Kidney tubule cell (primary cell): Measurements from ENCODE around the gene ABCF3.

Experiments used
- DNase-seq: peaks from one replicate; pipeline ENCODE4 v3.0.0-alpha.2; 2018; ENCODE audit warnings: low spot score

The ABCF3 gene

GRCh38 chr3:184185461-184186183, 377 bp upstream of the ABCF3 start:
- peak; percentile 99 for DNase-seq

GRCh38 chr3:184186902-184187207, 856 bp downstream of the ABCF3 start:
- no peak for DNase-seq

GRCh38 chr3:184188080-184188479, 2.1 kb downstream of the ABCF3 start:
- no peak for DNase-seq

DNA sequence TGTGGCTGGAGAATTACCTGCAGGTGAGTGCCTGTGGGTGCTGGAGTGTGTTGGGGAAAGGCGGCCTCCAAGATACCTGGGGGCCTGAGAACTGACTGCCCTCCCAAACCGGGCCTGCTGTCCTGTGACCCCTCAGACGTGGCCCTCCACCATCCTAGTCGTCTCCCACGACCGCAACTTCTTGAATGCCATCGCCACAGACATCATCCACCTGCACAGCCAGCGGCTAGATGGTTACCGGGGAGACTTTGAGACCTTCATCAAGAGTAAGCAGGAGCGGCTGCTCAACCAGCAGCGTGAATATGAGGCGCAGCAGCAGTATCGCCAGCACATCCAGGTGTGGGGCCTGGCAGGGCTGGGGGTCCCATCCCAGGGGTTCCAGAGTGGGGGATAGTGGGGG, 3.4 kb downstream of the ABCF3 start:
- no peak for DNase-seq

- DNase-seq = no peak
These were observed 6.9 kb downstream of the ABCF3 start for GRCh38 chr3:184192889-184193288.

DNA sequence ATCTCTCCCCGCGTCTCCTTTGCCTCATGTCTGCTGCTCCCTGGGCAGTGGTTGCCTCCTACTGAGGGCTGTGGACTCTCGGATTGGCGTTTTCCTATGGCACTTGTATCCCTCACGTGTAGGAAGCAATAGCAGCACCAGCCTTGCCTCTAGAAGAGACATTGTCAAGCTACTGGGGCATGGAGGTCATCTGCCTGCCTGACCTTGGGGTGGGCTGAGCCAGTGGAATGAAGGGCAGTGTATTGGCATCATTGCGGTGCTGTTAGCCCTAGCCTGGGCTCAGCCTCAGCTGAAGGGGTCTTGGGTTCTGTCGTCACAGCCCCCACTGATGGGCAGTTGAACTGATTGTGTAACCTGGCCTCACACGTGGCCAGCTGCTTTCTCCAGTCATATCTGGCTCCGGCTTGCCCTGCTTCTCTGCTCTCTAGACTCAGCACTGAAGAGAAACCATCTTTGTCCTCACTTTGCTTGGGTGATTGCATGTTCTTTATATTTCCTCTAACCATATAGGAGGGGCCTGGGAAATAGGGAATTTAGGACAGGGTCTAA, 8.1 kb downstream of the ABCF3 start:
- DNase-seq = no peak

- no peak for DNase-seq
These were observed 10.5 kb downstream of the ABCF3 start for GRCh38 chr3:184196536-184196935.

DNA sequence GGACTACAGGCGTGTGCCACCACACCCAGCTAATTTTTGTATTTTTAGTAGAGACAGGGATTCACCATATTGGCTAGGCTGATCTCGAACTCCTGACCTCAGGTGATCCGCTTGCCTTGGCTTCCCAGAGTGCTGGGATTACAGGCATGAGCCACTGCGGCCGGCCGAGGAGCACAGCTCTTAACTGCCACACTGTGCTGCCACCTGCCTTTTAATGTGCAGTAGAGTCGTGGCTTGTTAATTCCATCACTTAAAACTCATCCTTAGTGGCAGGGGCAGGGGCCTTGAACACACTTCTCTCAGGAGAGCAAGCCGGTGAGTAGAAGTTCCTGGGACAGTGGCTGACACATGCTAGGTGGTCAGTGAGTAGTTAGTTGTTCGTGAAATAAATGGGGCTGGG, 12.5 kb downstream of the ABCF3 start:
- no peak for DNase-seq

DNA sequence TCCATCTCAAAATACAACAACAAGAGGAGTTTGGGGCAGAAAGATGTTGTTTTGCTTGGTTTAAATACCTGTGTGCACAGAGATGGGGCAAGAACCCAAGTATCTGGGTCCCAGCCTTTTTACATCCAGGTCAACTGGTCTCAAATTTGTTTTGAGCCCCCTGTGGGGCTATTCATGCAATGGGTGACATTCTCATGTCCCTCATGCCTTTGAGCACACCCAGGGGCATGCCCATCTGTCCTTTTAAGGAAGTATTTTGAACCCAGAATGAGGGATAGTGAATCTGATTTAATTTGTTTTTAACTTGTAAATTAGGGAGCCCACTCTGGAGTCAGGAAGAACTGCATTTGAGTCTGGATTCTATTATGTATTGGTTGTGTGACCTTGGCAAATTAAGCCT, 14.8 kb downstream of the ABCF3 start:
- no peak for DNase-seq

GRCh38 chr3:184203526-184203925, 17.5 kb downstream of the ABCF3 start:
- DNase-seq = no peak

- DNase-seq = no peak
These were observed 23.3 kb downstream of the ABCF3 start for GRCh38 chr3:184209146-184209923.

- no peak for DNase-seq
These were observed 25.3 kb downstream of the ABCF3 start for GRCh38 chr3:184211297-184211696.

- DNase-seq = no peak
These were observed 25.7 kb downstream of the ABCF3 start for GRCh38 chr3:184211718-184212117.

GRCh38 chr3:184218814-184219213, 32.8 kb downstream of the ABCF3 start:
- DNase-seq = no peak

DNA sequence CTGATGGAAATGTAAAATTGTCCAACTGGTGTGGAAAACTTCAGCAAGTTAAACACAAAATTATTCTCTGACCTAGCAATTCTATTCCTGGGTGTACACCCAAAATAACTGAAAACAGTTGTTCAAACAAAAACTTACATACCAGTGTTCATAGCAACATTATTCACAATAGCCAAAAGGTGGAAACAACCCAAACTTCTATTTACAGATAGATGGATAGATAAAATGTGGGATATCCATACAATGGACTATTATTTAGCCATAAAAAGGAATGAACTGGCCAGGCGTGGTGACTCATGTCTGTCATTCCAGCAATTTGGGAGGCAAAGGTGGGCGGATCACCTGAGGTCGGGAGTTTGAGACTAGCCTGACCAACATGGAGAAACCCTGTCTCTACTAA, 36.5 kb downstream of the ABCF3 start:
- DNase-seq = no peak

DNA sequence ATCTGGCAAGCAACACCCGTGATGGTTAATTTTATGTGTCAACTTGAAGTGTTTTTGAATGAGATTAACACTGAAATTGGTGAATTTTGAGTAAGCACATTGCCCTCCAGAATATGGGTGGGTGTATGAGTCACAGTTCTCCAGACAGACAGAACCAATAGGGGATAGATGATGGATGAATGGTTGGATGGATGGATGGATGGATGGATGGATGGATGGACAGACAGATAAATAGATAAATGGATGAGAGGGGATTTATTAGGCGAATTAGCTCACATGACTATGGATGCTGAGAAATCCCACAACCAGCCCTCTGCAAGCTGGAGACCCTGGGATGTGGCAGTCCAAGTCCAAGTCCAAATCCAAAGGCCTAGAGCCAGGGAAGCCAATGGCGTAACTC, 37.9 kb downstream of the ABCF3 start:
- DNase-seq = no peak

- peak; percentile 24 for DNase-seq
These were observed 41.5 kb downstream of the ABCF3 start for GRCh38 chr3:184227481-184227935.

- DNase-seq = no peak
These were observed 42.6 kb downstream of the ABCF3 start for GRCh38 chr3:184228376-184229137.

GRCh38 chr3:184229394-184230080, 43.5 kb downstream of the ABCF3 start, which contains the start of gene VWA5B2:
Gene VWA5B2, plus strand, starts transcription at chr3:184229585. Its CDS starts 944 bp downstream, at chr3:184230529.
- peak; percentile 56 for DNase-seq

GRCh38 chr3:184230081-184230602, 44.1 kb downstream of the ABCF3 start:
- no peak for DNase-seq
